K562 (cell line): ENCODE results near the gene CLIP4. TPM values are rescaled to one million over a fixed set of nuclear protein-coding genes. Genes with fewer than 3 reads are reported as not detected.

Source experiments
- ATAC-seq: fragments of 200-7000 bp; cut with Tn5 transposase; 3 replicates; pipeline ENCODE4 v1.9.1; 2020; ENCODE audit warnings: moderate library complexity
- BruUV-seq: library from RNA; stranded (reverse); fragments of 400-500 nt; replicated peaks from 2 replicates; lab custom pipeline; 2021; lab: Mats Ljungman, UMichigan
- CTCF ChIA-PET: fragments of 300-600 bp; formaldehyde crosslinking; extraction: SDS; loops from one replicate; lab custom pipeline; 2021; ENCODE audit warnings: low intra/inter-chr PET ratio; lab: Yijun Ruan, JAX
- POLR2A ChIA-PET: fragments of 300-600, 350-650 bp; sonication (Branson Sonifier 250); formaldehyde crosslinking; extraction: SDS; loops from one replicate; lab custom pipeline; 2021; ENCODE audit warnings: antibody characterized with exemption, inconsistent platforms; lab: Yijun Ruan, JAX
- DNase-seq, 4 experiments: peaks; one replicate each; pipeline versions ENCODE4 v3.0.0 to v3.0.0-alpha.2; 2011 to 2018; ENCODE audit warnings: low spot score in 3 of 4, mixed read lengths in 3 of 4; ENCODE audit errors: extremely low read depth in 1 of 4
- FAIRE-seq: peaks from 2 replicates; lab custom pipeline; 2011; peaks lifted over from hg19 to GRCh38; lab: Jason Lieb, UNC
- H2AFZ ChIP-seq: 2 replicates; pipeline ENCODE4 v1.6.0; 2011; ENCODE audit warnings: low read depth, low read length, control low read depth, inconsistent platforms
- H3K27ac ChIP-seq: fragments of 200-600 bp; 3 replicates; pipeline ENCODE4 v1.8.0; 2011; ENCODE audit warnings: low read depth, mild to moderate bottlenecking, control low read depth, inconsistent platforms, low read length, moderate library complexity, mixed read lengths; ENCODE audit errors: extremely low read depth
- H3K27me3 ChIP-seq, 2 experiments: fragments of 300-600 bp in 1 of 2; 2 replicates in 1 of 2; 3 replicates in 1 of 2; pipeline versions ENCODE4 v1.6.0 to v1.8.0; 2011; ENCODE audit warnings: inconsistent platforms in 2 of 2, low read length in 2 of 2, mild to moderate bottlenecking in 1 of 2, mixed read lengths in 1 of 2, moderate library complexity in 1 of 2; ENCODE audit not compliant: control insufficient read depth in 2 of 2, insufficient read depth in 2 of 2
- H3K36me3 ChIP-seq: fragments of 300-600 bp; 3 replicates; pipeline ENCODE4 v1.8.0; 2011; ENCODE audit warnings: mild to moderate bottlenecking, low read length, inconsistent platforms; ENCODE audit not compliant: control insufficient read depth, insufficient read depth
- H3K4me1 ChIP-seq, 2 experiments: fragments of 200-600 bp in 1 of 2; replicated peaks in 1 of 2; 2 replicates in 1 of 2; 3 replicates in 1 of 2; pipeline versions ENCODE4 v1.5.1 to v1.8.0; 2011; ENCODE audit warnings: inconsistent platforms in 2 of 2, low read length in 2 of 2, mild to moderate bottlenecking in 1 of 2, mixed read lengths in 1 of 2, moderate library complexity in 1 of 2; ENCODE audit not compliant: control insufficient read depth in 2 of 2, insufficient read depth in 2 of 2
- H3K4me2 ChIP-seq: 2 replicates; pipeline ENCODE4 v1.6.1; 2011; ENCODE audit warnings: low read length, control low read depth, inconsistent platforms, mixed read lengths; ENCODE audit not compliant: insufficient read depth
- H3K4me3 ChIP-seq: fragments of 200-600 bp; sonication (generic), shearing (Covaris generic); 2 replicates; pipeline ENCODE4 v1.5.1; 2016; ENCODE audit warnings: control low read depth, inconsistent platforms
- H3K79me2 ChIP-seq: fragments of 200-600 bp; 3 replicates; pipeline ENCODE4 v1.8.0; 2011; ENCODE audit warnings: low read length, inconsistent platforms; ENCODE audit not compliant: control insufficient read depth, insufficient read depth
- H3K9ac ChIP-seq, 2 experiments: 2 replicates each; pipeline versions ENCODE4 v1.6.0 to v1.6.1; 2011; ENCODE audit warnings: low read depth in 2 of 2, low read length in 2 of 2, control low read depth in 1 of 2, inconsistent platforms in 1 of 2, mild to moderate bottlenecking in 1 of 2, mixed read lengths in 1 of 2; ENCODE audit not compliant: insufficient read depth in 1 of 2
- H3K9me1 ChIP-seq: one replicate; pipeline ENCODE4 v1.6.0; 2011; ENCODE audit warnings: inconsistent platforms, mild to moderate bottlenecking, low read length, moderate library complexity; ENCODE audit not compliant: control insufficient read depth, insufficient read depth
- H3K9me3 ChIP-seq: replicated peaks from 2 replicates; pipeline ENCODE4 v1.5.1; 2011; ENCODE audit warnings: low read depth, low read length, inconsistent platforms; ENCODE audit not compliant: control insufficient read depth, insufficient read depth
- H4K20me1 ChIP-seq: replicated peaks from 2 replicates; pipeline ENCODE4 v1.6.1; 2011; ENCODE audit warnings: low read length, inconsistent platforms, mixed read lengths; ENCODE audit not compliant: control insufficient read depth, insufficient read depth
- ARHGAP35 ChIP-seq: fragments of 450-650 bp; IDR thresholded peaks from 2 replicates; pipeline ENCODE4 v1.6.1; 2018; ENCODE audit not compliant: partially characterized antibody
- E4F1 ChIP-seq: fragments of 250-450 bp; sonication (Bioruptor Pico); IDR thresholded peaks from 2 replicates; pipeline ENCODE4 v1.5.0; 2021; ENCODE audit warnings: mild to moderate bottlenecking, borderline replicate concordance
- HDAC3 ChIP-seq: fragments of 450-650 bp; IDR thresholded peaks from 2 replicates; pipeline ENCODE4 v1.6.1; 2018; ENCODE audit warnings: borderline replicate concordance, mild to moderate bottlenecking, moderate library complexity; ENCODE audit not compliant: partially characterized antibody
- RB1 ChIP-seq: fragments of 450-650 bp; IDR thresholded peaks from 2 replicates; pipeline ENCODE4 v1.6.1; 2017; ENCODE audit warnings: low read depth, mild to moderate bottlenecking
- TCFL5 ChIP-seq: fragments of 250-450 bp; sonication (Bioruptor Pico); conservative IDR thresholded peaks from 2 replicates; pipeline ENCODE4 v1.6.1; 2021; ENCODE audit warnings: mild to moderate bottlenecking, moderate library complexity, matching md5 sums
- WGBS: fragments of 100-300 bp; shearing (Covaris generic); methylation state at CpG from one replicate; pipeline ENCODE4 v1.1.6; 2016; ENCODE audit warnings: low coverage, mixed read lengths; ENCODE audit not compliant: insufficient coverage; ENCODE audit errors: missing lambda C conversion rate; 5-methylcytosine and 5-hydroxymethylcytosine counted together
- in situ Hi-C: fragments of 300-500 bp; cut with MboI; formaldehyde crosslinking; loops from 4 replicates; pipeline ENCODE4 v1.15.0; 2018; ENCODE audit warnings: inconsistent platforms, mixed read lengths
- intact Hi-C: fragments of 100-400 bp; cut with micrococcal nuclease; formaldehyde crosslinking; loops from 2 replicates; pipeline ENCODE4 v1.14.2; 2022
- polyA plus RNA-seq, 8 experiments: library from polyadenylated mRNA; depleted of rRNA in 4 of 8; stranded (reverse) in 5 of 8; unstranded in 3 of 8; fragments of >200 nt; fragmentation: Nextera tagmentation in 2 of 8; fragmentation: Illumina TruSeq in 1 of 8; extraction: Ambion mirVana in 2 of 8; extraction: Trizol in 1 of 8; gene quantifications; 2 replicates each; pipeline versions ENCODE4 v1.2.1 to v1.2.3, GENCODE V29; 2011 to 2014; ENCODE audit warnings: inconsistent platforms in 1 of 8, missing spikeins in 1 of 8
- total RNA-seq, 7 experiments: library from RNA; depleted of rRNA in 6 of 7; stranded (reverse); fragments of >200 nt in 6 of 7; fragmentation: Illumina TruSeq in 2 of 7; extraction: Trizol in 2 of 7; gene quantifications; 2 replicates each; pipeline versions ENCODE4 v1.2.1 to v1.2.3, GENCODE V29; 2011 to 2021; ENCODE audit warnings: low replicate concordance in 1 of 7

CLIP4 gene
- total and polyA plus RNA-seq, 9 of the 15 experiments (the other 6 are each of a cell fraction or from before 2014, with no cell fraction given): 0.03 to 0.38 (median 0.13) TPM; not detected in 5

GRCh38 chr2:29184531-29184930, 69.3 kb downstream of the CLIP4 start:
- 2% methylated on average over 6 of the region's 6 CpGs for WGBS
- FAIRE-seq (no peak), ATAC-seq (no peak), DNase-seq (no peak)
- Histone ChIP-seq H3K36me3 (no peaks in the 10 kb centered on the region), H3K4me2 (no peak overlapping the region), H2AFZ (no peak overlapping the region), H3K27ac (no peak overlapping the region), H3K27me3 (peaks cover 8 to 9% of the 10 kb centered on the region in 2 experiments), H3K9me3 (no peaks in the 10 kb centered on the region), H3K4me1 (no peaks in the 10 kb centered on the region), H3K79me2 (no peaks in the 10 kb centered on the region), H4K20me1 (no peaks in the 10 kb centered on the region), H3K9me1 (no peaks in the 10 kb centered on the region), H3K4me3 (no peak overlapping the region), H3K9ac (no peak overlapping the region)
- CTCF ChIA-PET: no interaction called here
- TF ChIP-seq HDAC3 (no peak), TCFL5 (CRISPR knock-in tag) (no peak), RB1 (no peak), ARHGAP35 (no peak), E4F1 (CRISPR knock-in tag) (no peak)
- in situ Hi-C loops (no loop called here), intact Hi-C loops (no loop called here)
- POLR2A ChIA-PET: interaction anchor here (0.7 to 1.2 kb wide), 2 partner anchors 9 to 247 kb away, joined by 3 to 4 read pairs; no protein-coding TSS in a partner anchor
- BruUV-seq: no TSS peak
